Activated B cell treated with CpG ODN at 0.5 μM for 24 hours (primary cell): ENCODE data around the gene ZCCHC8. TPM values are rescaled to one million over a fixed set of nuclear protein-coding genes. Genes with fewer than 3 reads are reported as not detected.

Experiments used
- ATAC-seq: fragments of 200-7000 bp; cut with Tn5 transposase; one replicate; pipeline ENCODE4 v1.10.0; 2021; ENCODE audit warnings: low read depth, mild to moderate bottlenecking, moderate library complexity
- CTCF ChIA-PET: fragments of 350-600 bp; sonication (Branson Sonifier 250); formaldehyde crosslinking; loops from one replicate; lab custom pipeline; 2021; ENCODE audit warnings: antibody characterized with exemption; lab: Charles Lee
- POLR2A ChIA-PET: fragments of 350-600 bp; sonication (Branson Sonifier 250); formaldehyde crosslinking; loops from one replicate; lab custom pipeline; 2021; ENCODE audit warnings: antibody characterized with exemption; lab: Charles Lee
- DNase-seq: peaks from one replicate; pipeline ENCODE4 v3.0.0; 2022
- H3K27ac Mint-ChIP-seq: one replicate; pipeline ENCODE4 v1.8.0; 2020; ENCODE audit warnings: mixed read lengths
- H3K27me3 Mint-ChIP-seq: one replicate; pipeline ENCODE4 v1.8.0; 2021; ENCODE audit warnings: mixed read lengths
- H3K36me3 Mint-ChIP-seq: one replicate; pipeline ENCODE4 v1.8.0; 2021; ENCODE audit warnings: low read depth, mixed read lengths
- H3K4me1 Mint-ChIP-seq: one replicate; pipeline ENCODE4 v1.8.0; 2021; ENCODE audit warnings: mixed read lengths
- H3K4me3 Mint-ChIP-seq: one replicate; pipeline ENCODE4 v1.8.0; 2020; ENCODE audit warnings: mild to moderate bottlenecking, mixed read lengths
- H3K9me3 Mint-ChIP-seq: one replicate; pipeline ENCODE4 v1.8.0; 2020; ENCODE audit warnings: mixed read lengths
- intact Hi-C: fragments of 100-400 bp; cut with micrococcal nuclease; formaldehyde crosslinking; loops from one replicate; pipeline ENCODE4 v1.15.1; 2024
- total RNA-seq: library from RNA; stranded (reverse); gene quantifications from 2 replicates; pipeline ENCODE4 v1.2.3, GENCODE V29; 2022
- TF ChIP-seq, protein P1 (sequence below): fragments of 200-600 bp; IDR thresholded peaks from one replicate; pipeline ENCODE4 v1.8.0; 2022; ENCODE audit warnings: antibody characterized with exemption, mild to moderate bottlenecking

Gene ZCCHC8
- total RNA-seq, 1 donor from 2014 or later: 48.0 TPM

DNA sequence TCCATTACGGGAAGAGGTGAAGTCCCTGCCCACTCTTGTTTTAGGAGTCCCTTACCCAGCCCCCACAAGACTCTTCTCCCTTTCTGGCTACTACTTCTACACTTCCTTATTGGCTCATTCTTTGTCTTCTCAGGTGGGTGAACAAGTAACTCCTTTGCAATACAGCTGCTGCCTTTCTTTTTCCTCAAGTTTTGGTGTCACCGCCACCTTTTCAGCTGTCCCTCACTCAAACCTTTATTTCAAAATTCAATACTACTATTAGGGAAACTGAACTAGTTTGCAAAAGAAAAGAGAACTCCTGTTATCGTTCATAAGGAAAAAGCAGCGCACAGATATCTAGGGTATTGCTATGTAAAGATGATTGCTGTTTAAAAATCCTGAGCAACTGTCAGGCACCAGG, 19.9 kb upstream of the ZCCHC8 start:
- DNase-seq (no peak), ATAC-seq (no peak)
- intact Hi-C loops: loop anchor here (10.0 kb wide), 1 partner anchor 714 kb away; the partner anchor contains the start of genes MPHOSPH9 and MTRFR
- Mint-ChIP-seq H3K4me3 (no peak overlapping the region), H3K27me3 (no peaks in the 10 kb centered on the region), H3K9me3 (no peaks in the 10 kb centered on the region), H3K36me3 (peaks cover 88% of the 10 kb centered on the region), H3K4me1 (peaks cover 43% of the 10 kb centered on the region), H3K27ac (no peak overlapping the region)
- CTCF ChIA-PET: interaction anchor here (0.7 to 1.3 kb wide), 2 partner anchors 11 to 20 kb away, joined by 3 to 4 read pairs; partner anchors contain the start of gene ZCCHC8
- POLR2A ChIA-PET: interaction anchor here (0.6 to 8.6 kb wide), 3 partner anchors 13 to 26 kb away, joined by 4 to 202 read pairs (median 5); partner anchors contain the start of gene ZCCHC8
- TF ChIP-seq, protein P1, sequence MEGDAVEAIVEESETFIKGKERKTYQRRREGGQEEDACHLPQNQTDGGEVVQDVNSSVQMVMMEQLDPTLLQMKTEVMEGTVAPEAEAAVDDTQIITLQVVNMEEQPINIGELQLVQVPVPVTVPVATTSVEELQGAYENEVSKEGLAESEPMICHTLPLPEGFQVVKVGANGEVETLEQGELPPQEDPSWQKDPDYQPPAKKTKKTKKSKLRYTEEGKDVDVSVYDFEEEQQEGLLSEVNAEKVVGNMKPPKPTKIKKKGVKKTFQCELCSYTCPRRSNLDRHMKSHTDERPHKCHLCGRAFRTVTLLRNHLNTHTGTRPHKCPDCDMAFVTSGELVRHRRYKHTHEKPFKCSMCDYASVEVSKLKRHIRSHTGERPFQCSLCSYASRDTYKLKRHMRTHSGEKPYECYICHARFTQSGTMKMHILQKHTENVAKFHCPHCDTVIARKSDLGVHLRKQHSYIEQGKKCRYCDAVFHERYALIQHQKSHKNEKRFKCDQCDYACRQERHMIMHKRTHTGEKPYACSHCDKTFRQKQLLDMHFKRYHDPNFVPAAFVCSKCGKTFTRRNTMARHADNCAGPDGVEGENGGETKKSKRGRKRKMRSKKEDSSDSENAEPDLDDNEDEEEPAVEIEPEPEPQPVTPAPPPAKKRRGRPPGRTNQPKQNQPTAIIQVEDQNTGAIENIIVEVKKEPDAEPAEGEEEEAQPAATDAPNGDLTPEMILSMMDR: no peak

DNA sequence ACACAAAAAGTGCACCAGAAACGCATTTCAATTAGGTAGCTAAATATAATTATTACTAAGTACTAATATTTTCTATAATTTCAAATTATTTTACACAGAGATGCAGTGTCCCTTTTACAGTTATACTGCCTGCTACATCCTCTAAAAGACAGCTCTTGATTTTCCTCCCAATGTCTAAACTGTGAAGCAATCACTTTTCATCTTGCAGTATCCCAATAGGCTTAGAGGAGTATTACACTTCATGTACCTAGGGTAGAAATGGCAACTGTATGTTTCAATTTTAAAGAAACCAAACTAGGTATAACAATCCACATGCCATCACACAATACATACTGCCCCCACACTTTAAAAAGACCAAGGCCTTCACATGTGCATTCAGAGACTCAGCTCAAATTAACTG, 18.7 kb upstream of the ZCCHC8 start:
- intact Hi-C loops: no loop called here
- Mint-ChIP-seq H3K4me1 (peaks cover 31% of the 10 kb centered on the region), H3K36me3 (peaks cover 90% of the 10 kb centered on the region), H3K4me3 (no peak overlapping the region), H3K27me3 (no peaks in the 10 kb centered on the region), H3K9me3 (no peaks in the 10 kb centered on the region), H3K27ac (no peak overlapping the region)
- DNase-seq (no peak), ATAC-seq (no peak)
- TF ChIP-seq, protein P1: no peak
- ChIA-PET CTCF (no interaction called here), POLR2A (interaction anchor here (1.6 to 8.6 kb wide), 2 partner anchors 11 to 19 kb away, joined by 4 to 202 read pairs; partner anchors contain the start of gene ZCCHC8)

DNA sequence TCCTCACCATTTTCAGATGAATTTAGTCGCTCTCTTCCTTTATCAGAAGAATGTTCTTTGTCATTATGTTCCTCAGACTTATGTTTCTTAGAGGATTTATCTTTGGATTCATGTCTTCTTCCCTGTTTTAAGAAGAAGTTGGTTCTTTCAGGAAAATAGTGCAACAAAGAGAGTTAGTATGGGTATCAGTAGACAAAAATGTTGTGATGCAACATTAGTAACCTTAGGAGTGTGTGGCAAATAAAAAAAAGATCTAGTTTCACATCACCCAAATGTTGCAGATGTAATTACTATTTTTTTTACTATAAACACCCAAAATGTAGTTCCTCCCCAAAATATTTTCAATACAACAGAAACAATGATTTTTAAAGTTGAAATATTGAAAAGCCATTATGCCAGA, 18.2 kb upstream of the ZCCHC8 start:
- peaks cover 26% of the 10 kb centered on the region for H3K4me1 Mint-ChIP-seq
- no peak for ATAC-seq
- no peaks in the 10 kb centered on the region for H3K27me3 Mint-ChIP-seq
- intact Hi-C loops: no loop called here
- TF ChIP-seq, protein P1: no peak
- H3K9me3 Mint-ChIP-seq: no peaks in the 10 kb centered on the region
- POLR2A ChIA-PET: no interaction called here
- no peak for DNase-seq
- no peak overlapping the region for H3K27ac Mint-ChIP-seq
- H3K4me3 Mint-ChIP-seq: no peak overlapping the region
- CTCF ChIA-PET: no interaction called here
- peaks cover 89% of the 10 kb centered on the region for H3K36me3 Mint-ChIP-seq

DNA sequence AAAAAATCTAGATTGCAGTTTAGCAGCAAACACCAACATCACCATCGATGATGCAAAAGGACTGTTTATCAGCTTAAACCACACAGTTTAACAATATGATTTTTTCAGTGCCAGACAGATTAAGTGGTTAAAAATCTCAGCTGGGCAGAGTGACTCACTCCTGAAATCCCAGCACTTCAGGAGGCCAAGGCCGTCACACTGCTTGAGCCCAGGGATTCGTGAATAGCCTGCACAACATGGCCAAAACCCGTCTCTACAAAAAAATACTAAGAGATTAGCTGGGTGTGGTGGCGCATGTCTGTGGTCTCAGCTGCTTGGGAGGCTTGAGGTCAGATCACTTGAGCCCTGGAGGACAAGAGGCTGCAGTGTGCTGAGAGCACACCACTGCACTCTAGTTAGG, 17.1 kb upstream of the ZCCHC8 start:
- peaks cover 16% of the 10 kb centered on the region for H3K4me1 Mint-ChIP-seq
- H3K36me3 Mint-ChIP-seq: peaks cover 88% of the 10 kb centered on the region
- intact Hi-C loops: no loop called here
- CTCF ChIA-PET: no interaction called here
- ATAC-seq: no peak
- no peak overlapping the region for H3K27ac Mint-ChIP-seq
- POLR2A ChIA-PET: interaction anchor here (1.0 to 1.8 kb wide), 2 partner anchors 9 to 17 kb away, joined by 4 to 10 read pairs; partner anchors contain the start of genes KNTC1, RSRC2 and ZCCHC8
- H3K27me3 Mint-ChIP-seq: no peaks in the 10 kb centered on the region
- TF ChIP-seq, protein P1: no peak
- H3K9me3 Mint-ChIP-seq: no peaks in the 10 kb centered on the region
- no peak for DNase-seq
- no peak overlapping the region for H3K4me3 Mint-ChIP-seq

DNA sequence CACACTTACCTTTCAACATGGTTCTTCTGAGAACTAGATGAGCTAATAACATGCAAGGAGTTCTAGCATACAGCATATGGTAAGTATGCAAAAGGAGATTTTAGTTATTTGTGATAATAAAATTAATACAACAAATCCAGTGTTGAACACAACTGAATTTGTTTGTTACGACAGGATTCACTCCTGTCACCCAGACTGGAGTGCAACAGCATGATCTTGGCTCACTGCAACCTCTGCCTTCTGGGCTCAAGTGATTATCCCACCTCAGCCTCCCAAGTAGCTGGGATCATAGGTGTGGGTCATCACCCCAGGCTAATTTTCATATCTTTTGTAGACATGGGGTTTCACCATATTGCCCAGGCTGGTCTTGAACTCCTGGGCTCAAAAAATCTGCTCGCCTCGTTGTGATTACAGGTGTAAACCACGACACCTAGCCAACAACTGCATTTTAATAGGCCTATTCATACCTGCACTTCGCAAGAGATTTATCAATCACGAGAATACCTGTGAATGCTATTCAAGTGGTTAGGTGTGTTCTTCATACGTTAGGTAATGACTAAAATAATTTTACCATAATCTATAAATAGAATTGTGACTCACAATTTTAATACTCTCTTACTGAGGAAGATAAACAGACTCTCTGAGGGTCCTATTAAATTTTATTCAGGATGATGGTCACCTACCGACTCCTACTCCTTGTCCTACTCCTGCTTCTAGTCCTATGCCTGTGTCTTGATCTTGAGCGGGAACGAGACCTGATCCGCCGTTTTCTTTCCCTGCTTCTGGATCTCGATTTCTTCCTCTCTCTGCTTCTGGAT, 16.0 kb upstream of the ZCCHC8 start:
- Mint-ChIP-seq H3K27me3 (no peaks in the 10 kb centered on the region), H3K27ac (no peak overlapping the region), H3K4me1 (peaks cover 6% of the 10 kb centered on the region), H3K9me3 (no peaks in the 10 kb centered on the region), H3K36me3 (peaks cover 89% of the 10 kb centered on the region), H3K4me3 (no peak overlapping the region)
- TF ChIP-seq, protein P1: no peak
- CTCF ChIA-PET: no interaction called here
- ATAC-seq (no peak), DNase-seq (no peak)
- POLR2A ChIA-PET: interaction anchor here (0.6 to 1.8 kb wide), 2 partner anchors 10 to 538 kb away, joined by 3 to 10 read pairs; partner anchors contain the start of genes KNTC1 and RSRC2
- intact Hi-C loops: no loop called here
